ENCODE measurements around the gene CILP2.

GRCh38 chr19:19581391-19581790 lies 43.3 kb downstream of the CILP2 start:
- TF ChIP-seq CTCF (conservative IDR thresholded peaks at IDR 0.05 in 1 of 2, IDR thresholded peaks at IDR 0.05 in 1 of 2; ENCODE audit: extremely low read depth in 1 of 2, insufficient read depth in 1 of 2, low read depth in 1 of 2, low read length in 2 of 2) (no peak), EZH2 (IDR thresholded peaks at IDR 0.05; ENCODE audit: borderline replicate concordance, low read length) (no peak)
